Measurements from ENCODE around the gene HBS1L. TPM values are rescaled to one million over a fixed set of nuclear protein-coding genes. Genes with fewer than 3 reads are reported as not detected.

Gene HBS1L
- total RNA-seq, 1 donor from 2014 or later = 41.7 TPM

DNA sequence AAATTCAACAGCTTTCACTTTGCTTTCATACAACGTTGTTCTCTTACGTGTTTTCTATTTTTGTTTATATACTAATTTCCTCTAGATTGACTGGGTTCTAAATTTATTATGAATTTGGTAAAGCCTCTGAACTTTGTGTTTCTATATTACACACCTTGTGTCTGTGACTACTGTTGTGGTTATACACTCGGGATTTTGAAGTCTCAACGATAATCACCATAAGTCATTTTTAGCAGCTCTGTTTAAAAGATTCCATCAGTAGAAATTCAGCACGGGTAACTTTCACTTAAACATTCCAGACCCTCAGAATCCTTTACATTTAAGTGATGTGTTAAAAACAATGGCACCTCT is 31.8 kb upstream of the HBS1L start:
- DNase-seq (ENCODE audit: extremely low spot score in 2 of 2) = no peak
- Histone ChIP-seq H3K36me3 (no peaks in the 10 kb centered on the region), H3K4me3 (no peak overlapping the region), H3K27me3 (no peaks in the 10 kb centered on the region), H3K9me3 (peaks cover 3% of the 10 kb centered on the region), H3K27ac (no peak overlapping the region), H3K4me1 (no peaks in the 10 kb centered on the region)
- intact Hi-C loops (cut with DNase I) = no loop called here
- TF ChIP-seq, protein P1, sequence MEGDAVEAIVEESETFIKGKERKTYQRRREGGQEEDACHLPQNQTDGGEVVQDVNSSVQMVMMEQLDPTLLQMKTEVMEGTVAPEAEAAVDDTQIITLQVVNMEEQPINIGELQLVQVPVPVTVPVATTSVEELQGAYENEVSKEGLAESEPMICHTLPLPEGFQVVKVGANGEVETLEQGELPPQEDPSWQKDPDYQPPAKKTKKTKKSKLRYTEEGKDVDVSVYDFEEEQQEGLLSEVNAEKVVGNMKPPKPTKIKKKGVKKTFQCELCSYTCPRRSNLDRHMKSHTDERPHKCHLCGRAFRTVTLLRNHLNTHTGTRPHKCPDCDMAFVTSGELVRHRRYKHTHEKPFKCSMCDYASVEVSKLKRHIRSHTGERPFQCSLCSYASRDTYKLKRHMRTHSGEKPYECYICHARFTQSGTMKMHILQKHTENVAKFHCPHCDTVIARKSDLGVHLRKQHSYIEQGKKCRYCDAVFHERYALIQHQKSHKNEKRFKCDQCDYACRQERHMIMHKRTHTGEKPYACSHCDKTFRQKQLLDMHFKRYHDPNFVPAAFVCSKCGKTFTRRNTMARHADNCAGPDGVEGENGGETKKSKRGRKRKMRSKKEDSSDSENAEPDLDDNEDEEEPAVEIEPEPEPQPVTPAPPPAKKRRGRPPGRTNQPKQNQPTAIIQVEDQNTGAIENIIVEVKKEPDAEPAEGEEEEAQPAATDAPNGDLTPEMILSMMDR (IDR thresholded peaks at IDR 0.05) = no peak
- TF ChIP-seq POLR2AphosphoS5 (IDR thresholded peaks at IDR 0.05; ENCODE audit: insufficient read depth in 1 of 2, low read depth in 1 of 2) (no peak), POLR2A (IDR thresholded peaks at IDR 0.05) (no peak)

DNA sequence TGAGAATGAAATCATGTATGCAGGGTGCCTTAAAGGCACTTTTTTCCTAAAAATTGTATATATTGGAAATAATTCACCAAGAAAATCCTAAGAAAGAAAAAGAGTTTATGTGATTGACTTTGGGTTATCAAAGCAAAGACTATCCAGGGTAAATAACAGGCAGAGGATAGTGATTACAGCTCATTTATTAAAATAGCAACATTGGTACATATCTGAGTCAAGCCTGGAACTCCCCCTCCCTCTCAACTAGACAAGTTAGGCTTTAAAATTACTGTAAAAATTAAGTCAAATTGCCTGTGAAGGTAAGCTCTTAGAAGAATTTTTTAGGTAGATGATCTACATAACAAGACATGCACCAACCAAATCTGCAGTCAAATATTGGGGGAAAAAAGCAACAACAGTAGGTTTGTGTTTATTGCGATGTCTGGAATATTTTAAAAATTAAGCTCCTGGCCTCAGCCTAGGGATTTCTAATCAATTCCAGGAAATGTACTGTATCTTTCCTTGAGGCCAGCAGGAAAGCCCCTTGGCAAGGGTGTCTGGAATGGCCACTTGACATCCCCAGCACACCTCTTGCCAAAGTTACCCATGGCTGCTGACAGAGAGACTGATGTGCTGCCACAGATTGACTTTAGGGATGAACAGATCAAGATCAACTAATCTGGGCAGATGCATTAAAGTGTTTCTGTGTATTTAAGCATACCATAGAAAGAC is 31.2 kb upstream of the HBS1L start:
- H3K27me3 ChIP-seq = no peaks in the 10 kb centered on the region
- no peak for DNase-seq (ENCODE audit: extremely low spot score in 2 of 2)
- no peak overlapping the region for H3K27ac ChIP-seq
- intact Hi-C loops (cut with DNase I) = no loop called here
- no peaks in the 10 kb centered on the region for H3K4me1 ChIP-seq
- H3K4me3 ChIP-seq = no peak overlapping the region
- H3K36me3 ChIP-seq = no peaks in the 10 kb centered on the region
- TF ChIP-seq POLR2AphosphoS5 (IDR thresholded peaks at IDR 0.05; ENCODE audit: insufficient read depth in 1 of 2, low read depth in 1 of 2) (no peak), POLR2A (IDR thresholded peaks at IDR 0.05) (no peak)
- TF ChIP-seq, protein P1 (IDR thresholded peaks at IDR 0.05) = no peak
- peaks cover 3% of the 10 kb centered on the region for H3K9me3 ChIP-seq

DNA sequence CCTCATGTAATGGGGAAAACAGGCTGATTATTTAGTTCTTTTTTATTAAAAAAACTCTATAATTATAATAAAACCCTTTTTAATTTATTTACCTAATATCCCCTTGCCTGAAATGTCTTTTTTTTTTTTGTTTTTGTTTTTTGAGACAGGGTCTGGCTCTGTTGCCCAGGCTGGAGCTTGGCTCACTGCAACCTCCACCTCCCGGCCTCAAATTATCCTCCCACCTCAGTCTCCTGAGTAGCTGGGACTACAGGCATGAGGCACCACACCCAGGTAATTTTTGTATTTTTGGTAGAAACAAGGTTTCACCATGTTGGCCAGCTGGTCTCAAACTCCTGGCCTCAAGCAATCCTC is 30.3 kb upstream of the HBS1L start:
- Histone ChIP-seq H3K4me3 (no peak overlapping the region), H3K27me3 (no peaks in the 10 kb centered on the region), H3K4me1 (no peaks in the 10 kb centered on the region), H3K27ac (no peak overlapping the region), H3K36me3 (no peaks in the 10 kb centered on the region), H3K9me3 (peaks cover 3% of the 10 kb centered on the region)
- intact Hi-C loops (cut with DNase I) = no loop called here
- no peak for DNase-seq (ENCODE audit: extremely low spot score in 2 of 2)
- TF ChIP-seq, protein P1 (IDR thresholded peaks at IDR 0.05) = no peak
- no peak for TF ChIP-seq POLR2A (IDR thresholded peaks at IDR 0.05)
- no peak for TF ChIP-seq POLR2AphosphoS5 (IDR thresholded peaks at IDR 0.05; ENCODE audit: insufficient read depth in 1 of 2, low read depth in 1 of 2)

DNA sequence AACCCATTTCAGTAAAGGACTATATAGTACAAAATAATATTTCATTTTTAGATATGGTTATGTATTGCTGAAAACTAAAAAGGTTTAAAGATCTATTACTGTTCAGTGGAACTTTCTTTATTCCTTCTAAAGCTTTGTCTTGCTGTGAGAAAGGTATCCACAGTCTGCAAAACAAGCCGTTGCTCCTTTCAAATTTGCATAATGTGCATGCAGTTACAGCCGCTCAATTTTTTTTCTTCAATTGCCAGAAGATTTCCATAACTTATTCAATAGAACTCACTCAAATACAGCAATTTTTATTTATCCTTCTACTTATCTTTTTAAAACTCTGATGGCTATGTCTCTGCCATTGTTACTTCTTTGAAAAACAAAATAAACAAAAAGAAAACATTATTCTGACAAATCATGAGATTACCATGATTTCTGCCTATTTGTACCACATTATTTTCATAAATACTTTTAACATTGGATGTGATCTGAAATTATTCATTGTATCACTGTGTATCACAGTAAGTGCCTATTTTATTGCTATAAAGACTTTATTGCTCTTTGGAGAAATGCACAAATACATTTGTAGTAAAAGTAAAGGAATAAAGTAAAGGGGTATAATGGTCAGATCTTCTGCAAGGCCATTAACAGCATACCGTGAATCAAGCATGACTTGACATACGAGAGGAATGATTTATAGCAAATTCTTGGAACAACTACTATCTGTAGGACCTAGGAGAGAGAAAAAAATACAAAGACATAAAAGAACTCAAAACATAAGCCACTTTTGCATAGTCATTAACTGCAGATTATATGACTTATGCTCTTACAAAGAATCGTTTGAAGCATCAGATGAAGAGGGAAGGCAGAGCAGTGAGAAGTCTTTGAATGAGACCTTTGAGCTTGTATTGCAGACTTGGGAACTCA is 29.6 kb upstream of the HBS1L start:
- H3K27ac ChIP-seq = no peak overlapping the region
- H3K4me3 ChIP-seq = no peak overlapping the region
- H3K36me3 ChIP-seq = no peaks in the 10 kb centered on the region
- no peaks in the 10 kb centered on the region for H3K4me1 ChIP-seq
- no peaks in the 10 kb centered on the region for H3K27me3 ChIP-seq
- no peak for DNase-seq (ENCODE audit: extremely low spot score in 2 of 2)
- peaks cover 3% of the 10 kb centered on the region for H3K9me3 ChIP-seq
- TF ChIP-seq, protein P1 (IDR thresholded peaks at IDR 0.05) = no peak
- TF ChIP-seq POLR2A (IDR thresholded peaks at IDR 0.05) = no peak
- no peak for TF ChIP-seq POLR2AphosphoS5 (IDR thresholded peaks at IDR 0.05; ENCODE audit: insufficient read depth in 1 of 2, low read depth in 1 of 2)
- intact Hi-C loops (cut with DNase I) = no loop called here

DNA sequence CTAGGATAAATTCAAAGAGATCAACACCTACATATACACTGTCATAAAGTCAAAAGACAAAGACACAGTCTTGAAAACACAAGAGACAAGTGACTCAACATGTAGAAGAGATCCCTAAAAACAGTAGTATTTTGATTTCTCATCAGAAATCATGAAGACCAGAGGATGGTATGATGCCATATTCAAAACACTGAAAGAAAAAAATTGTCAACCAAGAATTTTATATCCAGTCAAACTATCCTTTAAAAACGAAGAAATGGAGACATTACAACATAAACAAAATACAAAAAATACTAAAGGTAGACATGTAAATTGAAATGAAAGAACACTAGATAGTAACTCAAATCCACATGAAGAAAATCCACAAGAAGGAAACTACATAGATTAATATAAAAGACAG is 27.3 kb upstream of the HBS1L start:
- intact Hi-C loops (cut with DNase I) = no loop called here

More for the DNA sequence above, 27.3 kb upstream of the HBS1L start:
- no peaks in the 10 kb centered on the region for H3K36me3 ChIP-seq
- no peak for DNase-seq (ENCODE audit: extremely low spot score in 2 of 2)
- H3K4me3 ChIP-seq = no peak overlapping the region
- H3K27me3 ChIP-seq = no peaks in the 10 kb centered on the region
- no peaks in the 10 kb centered on the region for H3K4me1 ChIP-seq
- H3K9me3 ChIP-seq = peaks cover 3% of the 10 kb centered on the region
- no peak overlapping the region for H3K27ac ChIP-seq
- TF ChIP-seq POLR2AphosphoS5 (IDR thresholded peaks at IDR 0.05; ENCODE audit: insufficient read depth in 1 of 2, low read depth in 1 of 2) = no peak
- TF ChIP-seq POLR2A (IDR thresholded peaks at IDR 0.05) = no peak
- TF ChIP-seq, protein P1 (IDR thresholded peaks at IDR 0.05) = no peak
